WTC11 (cell line): ENCODE data around the gene ZNF710. TPM values are rescaled to one million over a fixed set of nuclear protein-coding genes. Genes with fewer than 3 reads are reported as not detected.

Experiments used
- ATAC-seq: fragments of 200-7000 bp; cut with Tn5 transposase; 2 replicates; pipeline ENCODE4 v1.10.0; 2021; ENCODE audit warnings: mild to moderate bottlenecking, moderate library complexity
- CTCF ChIA-PET: fragments of 300-600 bp; sonication (Branson Sonifier 250); formaldehyde crosslinking; loops from one replicate; lab custom pipeline; 2021; ENCODE audit warnings: antibody characterized with exemption; lab: Charles Lee
- POLR2A ChIA-PET: fragments of 350-600 bp; sonication (Branson Sonifier 250); formaldehyde crosslinking; loops from one replicate; lab custom pipeline; 2021; ENCODE audit warnings: antibody characterized with exemption; lab: Charles Lee
- DNase-seq: peaks from one replicate; pipeline ENCODE4 v3.0.0; 2021; ENCODE audit warnings: low spot score
- H3K27ac Mint-ChIP-seq: 2 replicates; pipeline ENCODE4 v1.8.0; 2021; ENCODE audit warnings: mixed read lengths
- H3K27me3 Mint-ChIP-seq: 2 replicates; pipeline ENCODE4 v1.8.0; 2021; ENCODE audit warnings: low read depth, mild to moderate bottlenecking, moderate library complexity, mixed read lengths
- H3K36me3 Mint-ChIP-seq: 2 replicates; pipeline ENCODE4 v1.8.0; 2021; ENCODE audit warnings: mixed read lengths
- H3K4me1 Mint-ChIP-seq: 2 replicates; pipeline ENCODE4 v1.8.0; 2022; ENCODE audit warnings: mixed read lengths
- H3K4me3 Mint-ChIP-seq: 2 replicates; pipeline ENCODE4 v1.8.0; 2021; ENCODE audit warnings: mild to moderate bottlenecking, moderate library complexity, mixed read lengths
- H3K9me3 Mint-ChIP-seq: 2 replicates; pipeline ENCODE4 v1.8.0; 2021; ENCODE audit warnings: mixed read lengths
- CREB1 ChIP-seq: sonication (generic); formaldehyde crosslinking; IDR thresholded peaks from 2 replicates; pipeline ENCODE4 v1.8.0; 2023; ENCODE audit warnings: mild to moderate bottlenecking, missing genetic modification reagents
- CREM ChIP-seq: sonication (generic); formaldehyde crosslinking; IDR thresholded peaks from 2 replicates; pipeline ENCODE4 v1.8.1; 2022; ENCODE audit warnings: mild to moderate bottlenecking, missing genetic modification reagents, moderate library complexity
- ELF4 ChIP-seq: sonication (generic); formaldehyde crosslinking; IDR thresholded peaks from 2 replicates; pipeline ENCODE4 v1.8.1; 2022; ENCODE audit warnings: low read depth, mild to moderate bottlenecking, moderate library complexity, missing genetic modification reagents
- GTF2I ChIP-seq: fragments of 250-450 bp; sonication (Bioruptor Pico); conservative IDR thresholded peaks from 2 replicates; pipeline ENCODE4 v1.4.0; 2021; ENCODE audit warnings: mild to moderate bottlenecking
- NFE2L1 ChIP-seq: sonication (generic); formaldehyde crosslinking; IDR thresholded peaks from 2 replicates; pipeline ENCODE4 v1.8.1; 2023; ENCODE audit warnings: missing genetic modification reagents
- NR3C1 ChIP-seq: sonication (generic); formaldehyde crosslinking; conservative IDR thresholded peaks from 2 replicates; pipeline ENCODE4 v1.8.1; 2023; ENCODE audit warnings: low read depth, mild to moderate bottlenecking, missing genetic modification reagents
- RELA ChIP-seq: sonication (generic); formaldehyde crosslinking; IDR thresholded peaks from 2 replicates; pipeline ENCODE4 v1.8.1; 2022; ENCODE audit warnings: missing genetic modification reagents, mild to moderate bottlenecking, borderline replicate concordance
- SMAD4 ChIP-seq: sonication (generic); formaldehyde crosslinking; IDR thresholded peaks from 2 replicates; pipeline ENCODE4 v1.8.0; 2022; ENCODE audit warnings: mild to moderate bottlenecking, missing genetic modification reagents
- TEAD1 ChIP-seq: sonication (generic); formaldehyde crosslinking; IDR thresholded peaks from 2 replicates; pipeline ENCODE4 v1.8.0; 2022; ENCODE audit warnings: mild to moderate bottlenecking, missing genetic modification reagents
- TP53 ChIP-seq: sonication (generic); formaldehyde crosslinking; IDR thresholded peaks from 2 replicates; pipeline ENCODE4 v1.8.1; 2023; ENCODE audit warnings: mild to moderate bottlenecking, missing genetic modification reagents
- ZNF396 ChIP-seq: fragments of 250-450 bp; sonication (Bioruptor Pico); IDR thresholded peaks from 2 replicates; pipeline ENCODE4 v1.8.0; 2021; ENCODE audit warnings: mild to moderate bottlenecking, moderate library complexity, borderline replicate concordance
- total RNA-seq: library from RNA; stranded (reverse); gene quantifications from 3 replicates; pipeline ENCODE4 v1.2.3, GENCODE V29; 2021
- TF ChIP-seq, protein P1 (sequence below): sonication (generic); formaldehyde crosslinking; IDR thresholded peaks from 2 replicates; pipeline ENCODE4 v1.8.0; 2022; ENCODE audit warnings: mild to moderate bottlenecking, missing genetic modification reagents
- TF ChIP-seq, protein P2 (sequence below): sonication (generic); formaldehyde crosslinking; IDR thresholded peaks from 2 replicates; pipeline ENCODE4 v1.8.1; 2022; ENCODE audit warnings: low read depth, missing genetic modification reagents, borderline replicate concordance
- TF ChIP-seq, protein P3 (sequence below): sonication (generic); formaldehyde crosslinking; conservative IDR thresholded peaks from 2 replicates; pipeline ENCODE4 v1.8.1; 2023; ENCODE audit warnings: mild to moderate bottlenecking, low read depth, missing genetic modification reagents, moderate library complexity
- TF ChIP-seq, protein P4 (sequence below): sonication (generic); formaldehyde crosslinking; IDR thresholded peaks from 2 replicates; pipeline ENCODE4 v1.8.1; 2023; ENCODE audit warnings: mild to moderate bottlenecking, missing genetic modification reagents, borderline replicate concordance
- TF ChIP-seq, protein P5 (sequence below): sonication (generic); formaldehyde crosslinking; IDR thresholded peaks from 2 replicates; pipeline ENCODE4 v1.8.0; 2023; ENCODE audit warnings: missing genetic modification reagents

Gene ZNF710
- total RNA-seq, 1 experiment from 2014 or later: 25.9 TPM

DNA sequence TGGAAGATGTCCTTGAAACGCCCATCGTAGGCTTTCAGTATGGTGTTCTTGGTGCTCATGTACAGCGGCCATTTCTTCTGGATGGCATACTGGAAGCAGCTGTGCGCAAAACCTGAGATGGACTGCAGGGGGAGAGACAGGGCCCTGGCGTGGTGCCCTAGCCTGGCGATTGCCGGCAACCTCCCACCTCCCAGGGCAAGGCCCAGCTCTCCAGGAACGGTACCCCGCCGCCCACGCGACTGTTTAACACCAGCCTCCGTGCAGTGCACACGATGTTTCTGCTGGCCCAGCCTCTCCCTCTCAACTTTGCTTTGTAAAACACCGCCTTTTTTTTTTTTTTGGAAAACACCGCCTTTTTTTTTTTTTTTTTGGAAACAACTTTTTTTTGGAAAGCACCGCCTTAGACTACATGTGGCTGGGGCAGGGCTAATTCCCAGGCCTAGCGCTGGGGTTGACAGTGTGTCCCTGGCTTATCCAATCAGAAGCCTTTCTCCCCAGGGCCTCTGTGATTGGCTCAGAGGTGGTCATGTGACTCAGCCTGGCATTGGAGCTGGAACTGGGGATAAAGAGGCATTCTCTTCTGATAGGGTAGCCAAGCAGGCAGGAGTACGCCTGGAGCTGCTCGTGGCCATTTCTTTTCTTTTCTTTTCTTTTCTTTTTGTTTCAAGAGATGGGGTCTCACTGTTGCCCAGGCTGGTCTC is 86.5 kb downstream of the ZNF710 start (continued):
- TF ChIP-seq, protein P1, sequence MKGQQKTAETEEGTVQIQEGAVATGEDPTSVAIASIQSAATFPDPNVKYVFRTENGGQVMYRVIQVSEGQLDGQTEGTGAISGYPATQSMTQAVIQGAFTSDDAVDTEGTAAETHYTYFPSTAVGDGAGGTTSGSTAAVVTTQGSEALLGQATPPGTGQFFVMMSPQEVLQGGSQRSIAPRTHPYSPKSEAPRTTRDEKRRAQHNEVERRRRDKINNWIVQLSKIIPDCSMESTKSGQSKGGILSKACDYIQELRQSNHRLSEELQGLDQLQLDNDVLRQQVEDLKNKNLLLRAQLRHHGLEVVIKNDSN (CRISPR knock-in tag): peak; percentile 79
- TF ChIP-seq CREM (no peak), CREB1 (CRISPR knock-in tag) (no peak), TEAD1 (CRISPR knock-in tag) (no peak), ELF4 (CRISPR knock-in tag) (no peak)
- TF ChIP-seq, protein P2, sequence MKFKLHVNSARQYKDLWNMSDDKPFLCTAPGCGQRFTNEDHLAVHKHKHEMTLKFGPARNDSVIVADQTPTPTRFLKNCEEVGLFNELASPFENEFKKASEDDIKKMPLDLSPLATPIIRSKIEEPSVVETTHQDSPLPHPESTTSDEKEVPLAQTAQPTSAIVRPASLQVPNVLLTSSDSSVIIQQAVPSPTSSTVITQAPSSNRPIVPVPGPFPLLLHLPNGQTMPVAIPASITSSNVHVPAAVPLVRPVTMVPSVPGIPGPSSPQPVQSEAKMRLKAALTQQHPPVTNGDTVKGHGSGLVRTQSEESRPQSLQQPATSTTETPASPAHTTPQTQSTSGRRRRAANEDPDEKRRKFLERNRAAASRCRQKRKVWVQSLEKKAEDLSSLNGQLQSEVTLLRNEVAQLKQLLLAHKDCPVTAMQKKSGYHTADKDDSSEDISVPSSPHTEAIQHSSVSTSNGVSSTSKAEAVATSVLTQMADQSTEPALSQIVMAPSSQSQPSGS (CRISPR knock-in tag): no peak
- TF ChIP-seq, all 79 proteins: peak for 4

DNA sequence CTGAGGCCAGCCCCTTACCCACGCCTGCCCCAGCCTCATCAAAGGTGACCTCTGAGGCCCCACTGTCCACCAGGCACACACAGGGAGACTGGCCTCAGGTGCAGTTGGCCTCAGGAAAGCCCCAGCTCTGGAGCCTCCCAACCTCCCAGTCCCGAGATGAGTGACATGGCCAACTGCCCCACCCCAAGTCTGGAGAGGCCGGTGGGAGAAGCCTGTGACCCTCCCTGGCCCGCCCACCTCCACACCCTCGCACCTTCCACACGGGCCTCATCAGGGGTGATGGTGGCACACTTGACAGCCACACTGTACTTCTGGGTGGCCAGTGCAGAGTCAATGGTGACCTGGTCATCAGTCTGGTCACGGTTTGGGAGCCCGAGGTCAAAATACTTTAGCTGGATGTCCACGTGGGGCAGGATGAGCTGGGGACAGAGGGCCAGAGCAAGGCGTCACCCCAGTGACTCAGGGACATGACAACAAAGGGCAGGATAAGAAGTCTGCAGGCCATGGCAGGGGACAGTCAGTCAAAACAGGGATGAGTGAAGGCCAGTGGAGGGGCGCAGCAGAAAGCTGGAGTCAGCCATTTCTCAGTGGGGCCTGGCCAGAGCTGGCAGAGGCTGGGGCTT is 89.2 kb downstream of the ZNF710 start:
- Mint-ChIP-seq H3K36me3 (peaks cover 27% of the 10 kb centered on the region), H3K27me3 (peaks cover 11% of the 10 kb centered on the region), H3K9me3 (peaks cover 4% of the 10 kb centered on the region), H3K4me1 (peaks cover 7% of the 10 kb centered on the region), H3K4me3 (no peak overlapping the region), H3K27ac (no peak overlapping the region)
- ChIA-PET POLR2A (no interaction called here), CTCF (interaction anchor here (1.3 kb wide), 1 partner anchor 192 kb away, joined by 5 read pairs; no protein-coding TSS in a partner anchor)
- DNase-seq (no peak), ATAC-seq (no peak)
- no peak for TF ChIP-seq CREB1 (CRISPR knock-in tag)

DNA sequence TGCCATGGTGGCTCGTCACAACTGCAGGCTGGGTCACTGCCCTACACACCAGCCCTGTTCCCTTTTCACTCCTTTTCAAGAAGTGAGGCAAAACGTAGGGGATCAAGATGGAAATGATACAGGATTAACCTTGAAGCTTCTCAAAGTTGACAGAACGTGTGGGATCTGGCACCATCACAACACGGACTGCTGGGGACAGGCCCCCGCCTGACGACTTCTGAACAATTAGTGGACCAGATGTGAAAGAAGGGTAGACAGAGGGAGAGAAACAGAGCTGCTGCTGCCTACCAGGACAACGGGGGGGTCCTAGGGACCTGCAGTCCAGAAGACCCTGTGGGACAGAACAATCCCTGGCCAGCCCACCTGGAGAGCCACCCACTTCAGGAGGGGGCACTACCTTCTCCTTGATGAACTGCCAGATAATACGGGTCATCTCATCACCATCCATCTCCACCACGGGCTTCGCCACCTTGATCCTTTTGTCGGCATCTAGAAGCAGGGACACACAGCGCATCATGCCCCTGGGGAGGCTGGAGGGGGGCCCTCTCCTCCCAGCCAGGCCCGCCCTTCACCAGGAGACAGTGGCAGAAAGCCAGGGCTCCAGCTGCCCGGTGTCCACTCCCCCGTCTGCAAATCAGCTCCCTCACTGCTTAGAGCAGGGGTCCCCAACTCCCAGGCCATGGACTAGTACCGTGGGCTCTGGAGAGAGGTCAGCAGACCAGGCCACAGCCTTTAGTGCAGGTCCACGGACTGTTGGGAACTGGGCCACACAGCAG is 90.2 kb downstream of the ZNF710 start:
- peaks cover 11% of the 10 kb centered on the region for H3K27me3 Mint-ChIP-seq
- H3K27ac Mint-ChIP-seq: no peak overlapping the region
- peaks cover 14% of the 10 kb centered on the region for H3K4me1 Mint-ChIP-seq
- POLR2A ChIA-PET: no interaction called here
- DNase-seq: no peak
- H3K36me3 Mint-ChIP-seq: peaks cover 27% of the 10 kb centered on the region
- H3K9me3 Mint-ChIP-seq: peaks cover 4% of the 10 kb centered on the region
- TF ChIP-seq, protein P3, sequence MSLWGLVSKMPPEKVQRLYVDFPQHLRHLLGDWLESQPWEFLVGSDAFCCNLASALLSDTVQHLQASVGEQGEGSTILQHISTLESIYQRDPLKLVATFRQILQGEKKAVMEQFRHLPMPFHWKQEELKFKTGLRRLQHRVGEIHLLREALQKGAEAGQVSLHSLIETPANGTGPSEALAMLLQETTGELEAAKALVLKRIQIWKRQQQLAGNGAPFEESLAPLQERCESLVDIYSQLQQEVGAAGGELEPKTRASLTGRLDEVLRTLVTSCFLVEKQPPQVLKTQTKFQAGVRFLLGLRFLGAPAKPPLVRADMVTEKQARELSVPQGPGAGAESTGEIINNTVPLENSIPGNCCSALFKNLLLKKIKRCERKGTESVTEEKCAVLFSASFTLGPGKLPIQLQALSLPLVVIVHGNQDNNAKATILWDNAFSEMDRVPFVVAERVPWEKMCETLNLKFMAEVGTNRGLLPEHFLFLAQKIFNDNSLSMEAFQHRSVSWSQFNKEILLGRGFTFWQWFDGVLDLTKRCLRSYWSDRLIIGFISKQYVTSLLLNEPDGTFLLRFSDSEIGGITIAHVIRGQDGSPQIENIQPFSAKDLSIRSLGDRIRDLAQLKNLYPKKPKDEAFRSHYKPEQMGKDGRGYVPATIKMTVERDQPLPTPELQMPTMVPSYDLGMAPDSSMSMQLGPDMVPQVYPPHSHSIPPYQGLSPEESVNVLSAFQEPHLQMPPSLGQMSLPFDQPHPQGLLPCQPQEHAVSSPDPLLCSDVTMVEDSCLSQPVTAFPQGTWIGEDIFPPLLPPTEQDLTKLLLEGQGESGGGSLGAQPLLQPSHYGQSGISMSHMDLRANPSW (CRISPR knock-in tag): no peak
- TF ChIP-seq TP53 (CRISPR knock-in tag) (no peak), GTF2I (CRISPR knock-in tag) (no peak), CREB1 (CRISPR knock-in tag) (no peak), ZNF396 (no peak)
- TF ChIP-seq, all 79 proteins: peak for 0
- no peak overlapping the region for H3K4me3 Mint-ChIP-seq
- CTCF ChIA-PET: interaction anchor here (1.3 kb wide), 1 partner anchor 193 kb away, joined by 5 read pairs; no protein-coding TSS in a partner anchor
- ATAC-seq: no peak

DNA sequence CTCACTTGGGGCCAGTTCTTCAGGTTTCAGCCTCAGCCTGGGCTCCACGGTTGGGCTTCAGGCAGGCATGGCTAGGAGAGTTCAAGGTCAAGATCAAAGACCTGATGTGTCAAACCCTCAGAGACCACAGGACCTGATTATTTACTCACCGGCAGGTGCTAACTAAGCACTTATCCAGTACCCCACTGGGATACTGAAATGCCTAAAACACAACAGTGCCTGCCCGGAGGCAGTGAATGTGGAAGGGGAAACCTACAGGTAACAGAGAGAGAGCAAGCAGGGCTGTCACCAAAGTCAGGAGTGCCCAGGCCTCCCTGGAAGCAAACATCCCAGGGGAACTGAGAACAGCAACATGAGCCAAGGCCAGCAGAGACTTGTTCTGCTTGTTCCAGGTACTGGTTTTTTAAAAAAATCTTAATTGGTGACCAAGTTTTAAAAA is 94.4 kb downstream of the ZNF710 start:
- peaks cover 4% of the 10 kb centered on the region for H3K9me3 Mint-ChIP-seq
- H3K4me1 Mint-ChIP-seq: peaks cover 29% of the 10 kb centered on the region
- ChIA-PET POLR2A (no interaction called here), CTCF (interaction anchor here (0.7 to 1.4 kb wide), 2 partner anchors 15 to 18 kb away, joined by 3 to 4 read pairs; no protein-coding TSS in a partner anchor)
- H3K27me3 Mint-ChIP-seq: peaks cover 11% of the 10 kb centered on the region
- TF ChIP-seq, protein P4, sequence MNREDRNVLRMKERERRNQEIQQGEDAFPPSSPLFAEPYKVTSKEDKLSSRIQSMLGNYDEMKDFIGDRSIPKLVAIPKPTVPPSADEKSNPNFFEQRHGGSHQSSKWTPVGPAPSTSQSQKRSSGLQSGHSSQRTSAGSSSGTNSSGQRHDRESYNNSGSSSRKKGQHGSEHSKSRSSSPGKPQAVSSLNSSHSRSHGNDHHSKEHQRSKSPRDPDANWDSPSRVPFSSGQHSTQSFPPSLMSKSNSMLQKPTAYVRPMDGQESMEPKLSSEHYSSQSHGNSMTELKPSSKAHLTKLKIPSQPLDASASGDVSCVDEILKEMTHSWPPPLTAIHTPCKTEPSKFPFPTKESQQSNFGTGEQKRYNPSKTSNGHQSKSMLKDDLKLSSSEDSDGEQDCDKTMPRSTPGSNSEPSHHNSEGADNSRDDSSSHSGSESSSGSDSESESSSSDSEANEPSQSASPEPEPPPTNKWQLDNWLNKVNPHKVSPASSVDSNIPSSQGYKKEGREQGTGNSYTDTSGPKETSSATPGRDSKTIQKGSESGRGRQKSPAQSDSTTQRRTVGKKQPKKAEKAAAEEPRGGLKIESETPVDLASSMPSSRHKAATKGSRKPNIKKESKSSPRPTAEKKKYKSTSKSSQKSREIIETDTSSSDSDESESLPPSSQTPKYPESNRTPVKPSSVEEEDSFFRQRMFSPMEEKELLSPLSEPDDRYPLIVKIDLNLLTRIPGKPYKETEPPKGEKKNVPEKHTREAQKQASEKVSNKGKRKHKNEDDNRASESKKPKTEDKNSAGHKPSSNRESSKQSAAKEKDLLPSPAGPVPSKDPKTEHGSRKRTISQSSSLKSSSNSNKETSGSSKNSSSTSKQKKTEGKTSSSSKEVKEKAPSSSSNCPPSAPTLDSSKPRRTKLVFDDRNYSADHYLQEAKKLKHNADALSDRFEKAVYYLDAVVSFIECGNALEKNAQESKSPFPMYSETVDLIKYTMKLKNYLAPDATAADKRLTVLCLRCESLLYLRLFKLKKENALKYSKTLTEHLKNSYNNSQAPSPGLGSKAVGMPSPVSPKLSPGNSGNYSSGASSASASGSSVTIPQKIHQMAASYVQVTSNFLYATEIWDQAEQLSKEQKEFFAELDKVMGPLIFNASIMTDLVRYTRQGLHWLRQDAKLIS (CRISPR knock-in tag): no peak
- TF ChIP-seq TP53 (CRISPR knock-in tag) (no peak), RELA (CRISPR knock-in tag) (no peak), NR3C1 (no peak), NFE2L1 (CRISPR knock-in tag) (no peak), SMAD4 (no peak)
- TF ChIP-seq, protein P5, sequence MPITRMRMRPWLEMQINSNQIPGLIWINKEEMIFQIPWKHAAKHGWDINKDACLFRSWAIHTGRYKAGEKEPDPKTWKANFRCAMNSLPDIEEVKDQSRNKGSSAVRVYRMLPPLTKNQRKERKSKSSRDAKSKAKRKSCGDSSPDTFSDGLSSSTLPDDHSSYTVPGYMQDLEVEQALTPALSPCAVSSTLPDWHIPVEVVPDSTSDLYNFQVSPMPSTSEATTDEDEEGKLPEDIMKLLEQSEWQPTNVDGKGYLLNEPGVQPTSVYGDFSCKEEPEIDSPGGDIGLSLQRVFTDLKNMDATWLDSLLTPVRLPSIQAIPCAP (CRISPR knock-in tag): no peak
- peak; percentile 75 for ATAC-seq
- H3K27ac Mint-ChIP-seq: no peak overlapping the region
- no peak overlapping the region for H3K4me3 Mint-ChIP-seq
- H3K36me3 Mint-ChIP-seq: peaks cover 12% of the 10 kb centered on the region
- peak; percentile 50 for DNase-seq
